GM18951 (cell line): ENCODE results near the gene COL7A1.
"Not testable (repeated sequence)": the region's sequence is repeated elsewhere in the genome, so short reads cannot be mapped to it uniquely, and the experiment has no call there.

Experiments used
- POLR2A ChIP-seq: IDR thresholded peaks from 4 replicates; pipeline ENCODE4 v1.6.1; 2011; ENCODE audit warnings: mild to moderate bottlenecking; ENCODE audit not compliant: insufficient read length, insufficient read depth; ENCODE audit errors: extremely low read depth
- in situ Hi-C: fragments of 300-500 bp; cut with MboI; formaldehyde crosslinking; loops from one replicate; pipeline ENCODE4 v1.12.0; 2022; ENCODE audit warnings: low sequenced_read_pairs, mixed read lengths, inconsistent platforms; ENCODE audit not compliant: unreplicated experiment

COL7A1 gene

DNA sequence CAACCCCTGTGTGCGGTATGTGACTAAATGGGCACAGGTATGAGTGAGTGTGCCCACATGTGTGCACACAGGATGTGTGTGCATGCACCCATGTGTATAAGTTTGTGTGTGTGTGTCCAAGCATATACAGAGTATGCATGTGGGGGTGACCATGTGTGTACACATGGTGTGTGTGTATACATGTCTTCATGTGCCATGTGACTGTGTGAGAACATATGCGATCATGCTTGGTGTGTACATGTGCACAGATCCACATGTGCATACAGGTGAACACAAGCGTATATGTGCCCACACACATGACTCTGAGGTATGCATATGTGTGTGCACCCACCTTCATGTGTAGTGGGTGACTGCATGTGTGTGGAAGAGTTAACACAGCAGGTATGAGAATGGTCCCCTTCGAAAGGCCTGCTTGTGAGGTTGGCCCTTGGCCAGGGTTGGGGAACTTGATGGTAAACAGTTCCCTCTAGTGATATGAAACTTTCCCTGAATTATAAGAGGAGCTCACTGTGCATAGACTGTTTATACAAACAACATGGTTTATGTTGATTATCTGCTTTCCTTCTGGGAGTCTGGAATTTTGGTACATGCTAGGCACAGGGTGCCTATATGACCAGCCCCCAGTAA, 48.8 kb downstream of the COL7A1 start:
- no peak for TF ChIP-seq POLR2A
- in situ Hi-C loops, result no loop called here

DNA sequence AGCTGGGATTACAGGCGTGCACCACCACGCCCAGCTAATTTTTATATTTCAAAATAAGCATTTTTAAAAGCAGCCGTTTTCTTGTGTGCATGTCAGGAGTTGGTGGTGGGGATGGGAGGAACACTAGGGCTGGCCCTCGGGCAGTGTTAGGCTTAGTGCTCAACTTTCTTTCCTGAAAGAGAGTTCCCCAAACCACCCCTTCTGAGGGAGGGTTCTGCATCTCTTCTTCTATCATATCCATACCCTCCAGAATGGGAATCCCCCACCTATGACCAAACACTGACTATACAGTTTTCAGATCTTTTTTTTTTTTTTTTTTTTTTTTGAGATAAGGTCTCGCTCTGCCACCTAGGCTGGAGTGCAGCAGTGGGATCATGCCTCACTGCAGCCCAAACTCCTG, 51.0 kb downstream of the COL7A1 start:
- in situ Hi-C loops, result no loop called here

DNA sequence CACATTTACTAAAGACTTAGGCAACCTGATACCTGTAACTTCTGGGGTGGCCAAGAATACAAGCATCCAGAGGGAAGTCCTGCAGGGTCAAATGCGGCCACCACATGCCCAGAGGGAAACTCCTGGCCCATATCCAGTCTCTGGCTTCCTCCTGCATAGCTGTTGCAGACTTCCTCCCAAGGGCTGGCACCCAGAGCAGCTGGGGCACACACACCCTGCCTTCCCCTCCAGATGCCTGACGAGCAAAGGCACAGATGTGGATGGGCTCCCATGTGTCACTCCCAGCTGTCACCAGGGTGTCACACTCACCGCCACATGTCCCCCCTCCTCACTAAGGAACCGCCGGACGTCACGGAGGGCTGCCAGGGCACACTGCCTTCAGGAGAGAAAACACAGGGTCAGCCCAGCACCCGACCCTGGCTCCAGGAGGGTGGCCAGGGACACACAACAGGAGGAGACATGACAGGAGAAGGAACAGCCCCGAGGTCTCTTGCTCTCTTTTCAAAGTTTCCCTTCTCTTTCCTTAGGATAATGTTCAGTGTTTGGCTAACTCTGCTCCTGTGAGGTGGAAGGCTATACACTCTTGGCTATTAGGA, 51.8 kb downstream of the COL7A1 start:
- in situ Hi-C loops, result no loop called here
- TF ChIP-seq POLR2A, result no peak

More for the DNA sequence above, 51.0 kb downstream of the COL7A1 start:
- TF ChIP-seq POLR2A, result no peak

DNA sequence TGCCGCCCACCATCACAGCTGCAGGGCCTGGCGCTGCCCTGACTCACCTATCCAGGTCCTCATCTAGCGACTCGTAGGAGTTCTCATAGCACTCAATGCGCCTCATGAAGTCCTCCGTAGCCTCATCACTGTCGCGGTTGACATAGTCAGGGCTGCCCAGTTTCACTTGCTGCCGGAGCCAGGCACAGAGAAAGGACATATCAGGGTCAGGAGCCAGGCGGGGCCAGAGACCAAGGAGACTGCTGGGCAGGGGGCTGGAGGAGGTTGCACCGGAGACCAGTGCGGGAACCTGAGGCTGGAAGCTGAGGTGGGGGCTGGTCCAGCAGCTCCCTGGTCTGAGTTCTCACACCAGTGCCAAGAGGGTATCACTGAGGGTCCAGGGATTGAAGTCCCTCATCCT, 56.7 kb downstream of the COL7A1 start:
- in situ Hi-C loops, result no loop called here
- TF ChIP-seq POLR2A, result no peak

DNA sequence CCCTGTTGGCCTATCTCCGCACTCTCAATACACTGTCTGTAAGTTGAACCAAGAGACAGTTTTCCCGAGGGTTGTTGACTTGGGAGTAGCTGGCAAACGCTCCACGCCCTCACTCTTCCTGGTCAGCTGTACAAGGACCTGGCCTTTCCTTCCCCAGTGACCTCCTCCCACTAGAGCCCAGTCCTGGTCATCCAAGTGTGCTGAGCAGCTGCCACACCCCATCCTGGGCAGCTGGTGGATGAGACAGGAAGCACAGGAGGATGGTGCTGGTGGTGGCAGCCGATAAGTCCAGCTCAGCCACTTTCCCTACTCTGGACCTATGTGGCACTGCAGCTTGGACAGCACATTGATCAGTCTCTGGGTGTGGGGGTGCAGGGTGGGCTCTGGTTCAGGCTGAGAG, 58.3 kb downstream of the COL7A1 start:
- in situ Hi-C loops, result no loop called here
- TF ChIP-seq POLR2A, result no peak

DNA sequence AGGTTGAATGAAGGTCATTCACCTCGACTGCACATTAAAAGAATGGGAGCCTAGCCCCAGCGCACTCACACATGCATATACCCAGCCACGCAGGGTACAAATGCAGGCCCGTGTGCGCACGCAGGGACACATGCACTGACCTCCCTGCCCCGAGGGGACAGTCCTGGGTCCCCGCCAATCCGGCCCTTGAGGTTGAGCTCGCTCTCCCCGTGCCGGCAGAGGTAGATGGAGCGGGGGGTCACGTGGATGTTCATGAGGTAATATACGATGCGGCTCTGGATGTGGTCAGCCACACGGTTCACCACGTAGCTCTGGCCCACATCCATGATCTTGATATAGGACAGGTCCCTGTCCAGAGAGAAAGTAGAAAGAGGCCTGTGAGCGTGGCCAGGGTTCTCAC, 59.0 kb downstream of the COL7A1 start:
- in situ Hi-C loops, result no loop called here
- no peak for TF ChIP-seq POLR2A

DNA sequence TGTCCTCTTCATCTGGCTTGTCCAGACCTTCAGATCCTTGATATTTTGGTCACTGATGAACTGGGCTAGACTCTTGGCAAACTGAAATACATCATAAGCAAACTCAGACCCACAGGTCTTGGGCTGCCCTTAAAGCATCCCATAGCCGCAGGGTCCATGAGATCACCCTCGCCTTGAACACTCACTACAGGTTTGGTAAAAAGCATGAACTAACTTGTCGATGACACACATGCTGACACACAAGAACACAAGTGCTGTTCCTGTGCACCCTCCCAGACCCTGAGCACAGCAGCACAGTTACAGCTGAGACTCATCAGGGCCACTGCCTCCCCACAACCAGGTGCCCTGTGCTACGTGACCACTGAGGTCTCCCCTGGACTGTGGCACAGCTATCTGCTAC, 59.6 kb downstream of the COL7A1 start:
- in situ Hi-C loops, result no loop called here

DNA sequence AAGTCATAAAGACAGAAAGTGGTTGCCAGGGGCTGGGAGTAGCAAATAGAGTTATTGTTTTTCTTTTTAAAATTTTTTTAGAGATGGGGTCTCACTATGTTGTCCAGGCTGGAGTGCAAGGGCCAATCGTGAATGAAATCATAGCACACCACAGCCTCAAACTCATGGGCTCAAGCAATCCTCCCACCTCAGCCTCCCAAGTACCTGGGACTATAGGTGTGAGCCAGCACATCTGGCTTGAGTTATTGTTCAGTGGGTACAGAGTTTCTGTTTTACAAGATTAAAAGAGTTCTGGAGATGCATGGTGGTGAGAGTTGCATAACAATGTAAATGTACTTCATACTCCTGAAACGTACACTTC, 62.2 kb downstream of the COL7A1 start:
- no peak for TF ChIP-seq POLR2A
- in situ Hi-C loops, result no loop called here

More for the DNA sequence above, 59.6 kb downstream of the COL7A1 start:
- TF ChIP-seq POLR2A, result no peak

DNA sequence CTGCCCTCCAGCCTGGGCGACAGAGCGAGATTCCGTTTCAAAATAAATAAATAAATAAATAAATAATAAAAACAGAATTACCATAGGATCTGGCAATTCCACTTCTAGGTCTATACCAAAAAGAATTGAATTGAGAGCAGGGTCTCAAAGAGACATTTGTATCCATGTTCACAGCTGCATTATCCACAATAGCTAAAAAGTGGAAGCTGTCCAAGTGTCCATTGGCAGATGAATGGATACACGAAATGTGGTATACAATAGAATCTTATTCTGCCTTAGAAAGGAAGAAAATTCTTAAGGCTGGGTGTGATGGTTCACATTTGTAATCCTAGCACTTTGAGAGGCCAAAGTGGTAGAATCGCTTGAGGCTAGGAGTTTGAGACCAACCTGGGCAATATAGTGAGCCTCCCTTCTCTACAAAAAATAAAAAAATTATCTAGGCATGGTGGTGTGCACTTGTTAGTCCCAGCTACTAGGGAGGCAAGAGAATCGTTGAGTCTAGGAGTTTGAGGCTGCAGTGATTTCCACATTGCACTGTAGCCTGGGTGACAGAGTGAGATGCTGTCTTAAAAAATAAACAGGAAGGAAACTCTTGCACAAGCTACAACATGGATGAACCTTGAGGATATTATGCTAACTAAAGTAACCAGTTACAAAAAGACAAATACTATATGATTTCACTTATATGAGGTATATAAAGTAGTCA, 62.7 kb downstream of the COL7A1 start:
- in situ Hi-C loops, result no loop called here
- TF ChIP-seq POLR2A, result no peak

DNA sequence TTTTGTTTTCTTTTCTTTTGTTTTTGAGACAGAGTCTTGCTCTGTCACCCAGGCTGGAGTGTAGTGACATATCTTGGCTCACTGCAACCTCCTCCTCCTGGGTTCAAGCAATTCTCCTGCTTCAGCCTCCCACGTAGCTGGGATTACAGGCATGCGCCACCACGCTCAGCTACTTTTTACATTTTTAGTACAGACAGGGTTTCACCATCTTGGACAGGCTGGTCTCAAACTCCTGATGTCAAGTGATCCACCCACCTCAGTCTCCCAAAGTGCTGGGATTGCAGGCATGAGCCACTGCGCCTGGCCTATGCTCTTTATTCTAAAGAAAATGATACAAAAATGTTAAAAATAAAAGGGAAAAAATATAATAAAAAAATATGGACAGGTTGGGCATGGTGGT, 64.4 kb downstream of the COL7A1 start:
- in situ Hi-C loops, result not testable (repeated sequence)

DNA sequence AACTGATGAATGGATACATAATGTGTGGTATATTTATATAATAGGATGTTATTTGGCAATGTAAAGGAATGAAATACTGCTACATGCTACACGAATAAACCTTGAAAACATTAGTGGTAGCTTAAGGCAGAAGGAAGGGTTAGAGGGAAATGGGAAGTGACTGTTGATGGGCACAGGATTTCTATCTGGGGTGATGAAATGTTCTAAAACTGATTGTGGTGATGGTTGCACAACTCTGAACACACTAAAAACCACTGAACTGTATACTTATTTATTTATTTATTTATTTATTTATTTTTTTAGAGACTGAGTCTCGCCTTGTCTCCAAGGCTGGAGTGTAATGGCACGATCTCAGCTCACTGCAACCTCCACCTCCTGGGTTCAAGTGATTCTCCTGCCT, 66.4 kb downstream of the COL7A1 start:
- no peak for TF ChIP-seq POLR2A
- in situ Hi-C loops, result no loop called here

DNA sequence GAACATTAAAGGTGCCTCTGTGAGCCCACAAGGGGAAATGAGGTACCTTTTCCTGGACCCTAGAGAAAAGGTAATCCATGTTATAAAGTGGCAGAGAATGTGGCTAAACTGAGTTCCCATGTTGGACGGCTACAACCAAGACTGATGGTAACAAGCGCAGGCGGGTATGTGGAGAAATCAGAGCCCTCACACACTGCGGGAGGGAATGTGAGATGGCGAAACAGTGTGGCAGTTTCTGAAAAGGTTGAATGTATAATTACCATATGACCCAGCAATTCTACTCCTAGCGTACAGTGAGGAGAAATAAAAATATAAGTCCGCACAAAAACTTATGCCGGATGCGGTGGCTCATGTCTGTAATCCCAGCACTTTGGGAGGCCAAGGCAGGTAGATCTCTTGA, 67.1 kb downstream of the COL7A1 start:
- in situ Hi-C loops, result no loop called here
- no peak for TF ChIP-seq POLR2A

DNA sequence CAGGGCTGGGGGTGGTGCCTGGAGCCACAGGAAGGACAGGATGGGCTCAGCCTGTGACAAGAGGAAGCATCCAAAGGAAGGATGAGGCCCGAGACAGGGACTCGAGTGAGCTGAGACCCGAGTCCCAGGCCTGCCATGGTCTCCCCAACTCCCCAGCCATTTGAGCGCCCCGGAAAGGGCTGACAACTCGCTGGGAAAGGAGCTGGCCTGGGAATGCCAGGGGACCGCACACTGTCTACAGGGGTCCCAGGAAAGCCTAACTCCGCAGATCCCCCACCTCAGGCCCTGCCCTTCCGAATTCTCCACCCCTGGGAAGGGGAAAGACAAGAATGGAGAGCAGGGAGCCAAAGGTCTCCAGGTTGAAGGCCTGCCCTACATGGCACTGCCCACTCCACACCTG, 70.2 kb downstream of the COL7A1 start:
- no peak for TF ChIP-seq POLR2A
- in situ Hi-C loops, result no loop called here

DNA sequence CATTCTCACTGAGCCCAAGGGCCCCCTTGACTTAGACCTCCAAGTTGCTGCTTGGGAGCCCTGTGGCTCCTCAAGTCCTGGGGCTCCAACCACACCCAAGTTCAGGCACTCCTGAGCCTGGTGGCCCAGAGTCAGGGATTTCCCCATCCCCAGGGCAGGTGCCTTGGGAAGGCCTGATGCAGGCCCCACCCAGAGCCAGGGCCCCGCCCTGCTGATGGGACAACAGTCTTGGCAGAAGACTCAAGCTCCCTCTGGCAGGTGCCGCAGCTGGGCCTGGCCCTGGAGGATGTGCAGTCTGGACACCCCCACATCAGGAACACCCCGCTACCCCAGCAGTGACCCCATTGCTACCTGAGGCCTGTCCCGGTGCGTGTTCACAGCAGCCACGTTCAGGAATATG, 73.5 kb downstream of the COL7A1 start:
- TF ChIP-seq POLR2A, result no peak
- in situ Hi-C loops, result no loop called here
